HG03039 (cell line): ENCODE measurements around the gene PTMA.
"Not testable (repeated sequence)": the region's sequence is repeated elsewhere in the genome, so short reads cannot be mapped to it uniquely, and the experiment has no call there.

Source experiments
- ATAC-seq: cut with Tn5 transposase; IDR thresholded peaks from one replicate; pipeline ENCODE4 v1.9.1; 2021; ENCODE audit warnings: mild to moderate bottlenecking, moderate library complexity; ENCODE audit not compliant: unreplicated experiment

The PTMA gene

GRCh38 chr2:231714639-231715498 is 6.5 kb downstream of the PTMA start:
- ATAC-seq = no peak

DNA sequence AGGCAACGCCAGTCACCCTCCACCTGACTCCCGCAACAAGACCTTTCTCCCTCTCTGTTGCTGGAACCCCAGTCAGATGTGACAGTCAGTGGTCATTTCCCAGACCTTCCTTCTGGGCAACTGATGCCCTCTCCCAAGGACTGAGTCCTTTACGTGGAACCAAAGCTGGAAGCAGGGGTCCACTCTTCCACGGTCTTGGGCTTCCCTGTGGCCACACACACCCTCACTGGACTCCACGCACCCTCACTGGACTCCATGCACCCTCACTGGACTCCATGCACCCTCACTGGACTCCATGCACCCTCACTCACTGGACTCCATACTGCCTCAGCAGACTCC is 7.1 kb downstream of the PTMA start:
- no peak for ATAC-seq

DNA sequence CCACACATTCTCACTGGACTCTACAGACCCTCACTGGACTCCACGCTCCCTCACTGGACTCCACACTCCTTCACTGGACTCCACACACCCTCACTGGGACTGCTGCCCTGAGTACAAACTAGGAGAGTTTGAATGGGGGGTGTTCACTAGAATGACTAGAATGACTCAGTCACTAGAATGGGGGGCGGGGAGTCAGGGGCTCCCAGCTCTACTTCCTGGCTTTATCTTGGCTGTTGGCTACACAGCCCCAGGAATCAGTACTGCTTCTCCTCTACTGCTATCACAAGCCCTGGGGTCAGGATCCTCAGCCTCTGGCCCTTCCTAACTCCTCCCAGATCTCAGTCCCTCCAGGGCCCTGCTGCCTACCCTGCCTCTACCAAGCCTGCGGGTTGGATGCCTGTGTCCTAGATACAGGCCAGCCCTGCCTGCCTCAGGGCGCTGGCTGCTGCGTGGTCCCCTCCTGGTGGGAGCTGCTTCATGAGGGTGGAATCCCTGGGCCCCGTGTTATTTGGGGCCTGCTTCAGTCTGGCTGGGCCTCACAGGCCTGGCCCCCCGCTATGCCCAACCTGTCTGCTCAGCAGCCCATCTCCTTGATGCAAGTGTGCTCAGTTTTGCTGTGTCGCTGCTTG is 7.8 kb downstream of the PTMA start:
- ATAC-seq = no peak

GRCh38 chr2:231716666-231717280 is 8.4 kb downstream of the PTMA start:
- ATAC-seq = no peak

- no peak for ATAC-seq
Observed at GRCh38 chr2:231717281-231718171, 9.2 kb downstream of the PTMA start.

DNA sequence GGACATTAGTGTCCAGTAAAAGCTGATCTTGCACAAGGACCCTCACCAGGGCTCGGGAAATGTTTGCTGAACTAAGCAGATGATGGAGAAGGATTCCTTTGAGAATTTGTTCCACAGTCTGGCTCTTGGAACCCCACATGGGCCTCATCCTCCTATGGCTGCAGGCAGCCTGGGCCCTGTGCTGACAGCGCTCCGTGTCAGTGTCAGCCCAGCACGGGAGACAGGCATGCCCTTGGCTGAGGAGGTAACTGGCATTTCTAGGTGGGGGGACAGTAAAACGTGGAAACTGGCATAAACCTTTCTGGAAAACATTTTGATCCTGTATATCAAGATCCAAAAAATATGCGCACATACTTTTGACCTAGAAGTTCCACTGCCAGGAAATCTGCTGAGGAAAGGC is 10.5 kb downstream of the PTMA start:
- ATAC-seq = no peak

DNA sequence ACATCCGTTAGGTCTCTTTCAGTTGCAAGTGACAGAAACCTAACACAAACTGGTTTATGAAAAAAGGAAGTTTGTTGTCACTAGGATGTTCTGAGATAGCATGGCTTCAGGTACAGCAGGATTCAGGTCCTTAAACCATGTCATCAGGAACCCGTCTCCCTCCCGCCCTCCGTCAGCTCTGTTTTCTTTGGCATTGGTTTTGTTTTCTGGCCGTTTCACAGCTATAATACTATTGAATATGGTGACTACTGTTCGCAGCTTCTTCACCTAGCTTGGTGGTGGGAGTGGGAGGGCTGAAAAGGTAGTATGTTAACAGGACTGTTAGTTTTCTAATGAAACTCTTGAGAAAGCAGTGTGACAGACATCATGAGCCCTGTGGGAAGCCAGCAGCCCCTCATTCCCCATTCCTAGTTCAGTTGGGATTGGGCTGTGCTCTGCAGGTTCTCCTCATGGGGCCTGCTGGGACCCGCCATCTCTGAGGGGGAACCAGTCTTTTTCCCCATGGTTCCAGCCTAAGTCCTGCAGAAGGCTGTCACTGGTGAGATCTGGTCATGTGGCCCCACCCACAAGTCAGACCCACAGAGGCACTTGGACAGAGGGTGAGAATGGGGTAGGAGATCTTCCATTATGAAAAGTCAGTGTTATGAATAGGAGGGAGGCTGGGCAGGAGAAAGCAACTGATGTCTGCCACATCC is 12.1 kb downstream of the PTMA start:
- ATAC-seq = peak; percentile 12

DNA sequence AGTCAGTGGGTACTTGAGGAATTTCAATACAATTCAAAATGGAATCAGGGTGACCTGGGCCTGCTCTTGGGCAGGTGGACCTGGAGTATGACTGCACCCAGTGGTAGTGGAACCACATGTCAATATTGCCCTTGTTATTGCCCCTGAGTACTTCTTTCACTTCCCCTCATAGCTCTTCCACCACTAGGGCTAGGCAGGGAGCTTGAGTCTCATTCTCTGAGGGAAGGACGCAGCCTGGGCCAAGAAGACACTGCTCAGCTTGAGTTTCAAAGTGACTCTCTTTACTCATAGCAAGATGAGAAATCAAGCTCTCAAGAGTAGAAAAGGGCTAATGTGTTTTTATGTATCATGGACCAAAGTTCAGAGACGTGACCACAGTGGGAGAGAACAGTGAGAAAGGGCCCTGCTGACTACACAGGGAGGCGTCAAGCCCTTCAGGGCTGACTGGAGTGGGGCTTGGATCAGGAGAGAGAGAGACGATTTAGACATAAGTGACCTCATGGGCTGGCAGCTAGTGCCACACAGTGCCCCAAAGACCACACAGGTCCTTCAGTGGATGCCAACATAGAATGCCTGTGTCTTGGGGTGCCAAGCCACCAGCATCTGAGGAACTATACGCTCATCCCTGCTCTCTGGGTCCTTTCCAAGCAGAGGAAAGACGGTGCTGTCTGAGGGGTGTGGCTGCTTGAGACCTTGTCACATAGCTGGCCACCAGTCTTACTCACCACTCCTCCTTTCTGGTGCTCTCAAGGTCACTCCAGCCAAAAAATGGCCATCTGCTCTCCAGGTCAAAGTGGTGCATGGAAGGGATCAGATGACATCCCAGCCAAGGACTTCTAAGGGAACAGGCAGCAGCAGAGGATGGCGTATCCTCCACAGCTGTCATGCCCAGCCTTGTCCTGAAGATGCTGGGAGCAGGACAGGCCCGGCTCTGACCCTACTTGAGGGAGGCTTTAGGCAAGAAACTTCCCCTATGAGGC is 13.0 kb downstream of the PTMA start:
- peak; percentile 66 for ATAC-seq

GRCh38 chr2:231722721-231723307 is 14.5 kb downstream of the PTMA start:
- no peak for ATAC-seq

DNA sequence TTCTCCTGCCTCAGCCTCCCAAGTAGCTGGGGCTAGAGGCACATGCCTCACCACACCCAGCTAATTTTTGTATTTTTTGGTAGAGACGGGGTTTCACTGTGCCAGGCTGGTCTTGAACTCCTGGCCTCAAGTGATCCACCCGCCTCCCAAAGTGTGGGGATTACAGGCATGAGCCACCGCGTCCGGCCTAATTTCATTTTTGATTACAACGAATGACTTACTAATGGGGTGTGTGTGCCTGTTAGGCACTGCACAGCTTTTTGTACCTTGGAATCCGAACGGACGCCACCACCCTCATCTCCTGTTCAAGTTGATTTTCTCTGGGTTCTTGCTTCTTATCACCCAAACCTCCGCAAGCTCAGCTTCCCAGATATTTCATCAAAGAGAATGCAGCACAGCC is 17.2 kb downstream of the PTMA start:
- ATAC-seq = no peak

- no peak for ATAC-seq
Observed at GRCh38 chr2:231726276-231726675, 18.0 kb downstream of the PTMA start.

GRCh38 chr2:231727621-231728020 is 19.3 kb downstream of the PTMA start:
- no peak for ATAC-seq

DNA sequence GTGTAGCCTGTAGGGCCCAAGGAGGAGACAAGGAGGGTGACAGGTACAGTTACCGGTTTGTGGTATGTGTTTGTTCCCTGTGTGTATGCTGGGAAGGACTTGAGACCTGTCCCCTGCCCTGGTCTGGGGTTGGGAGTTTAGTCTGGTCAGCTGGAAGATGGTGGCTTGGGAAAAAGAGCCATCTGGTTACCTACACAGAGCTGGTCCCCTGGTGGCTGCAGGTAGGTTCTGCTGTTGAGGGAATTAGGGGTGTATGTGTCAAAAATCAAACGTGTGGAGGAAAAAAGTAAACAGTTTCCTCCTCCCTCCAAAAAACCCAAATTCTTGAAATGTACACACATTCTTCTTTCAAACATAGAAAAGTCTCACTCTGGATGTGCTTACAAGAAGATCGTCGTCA is 24.3 kb downstream of the PTMA start:
- no peak for ATAC-seq

DNA sequence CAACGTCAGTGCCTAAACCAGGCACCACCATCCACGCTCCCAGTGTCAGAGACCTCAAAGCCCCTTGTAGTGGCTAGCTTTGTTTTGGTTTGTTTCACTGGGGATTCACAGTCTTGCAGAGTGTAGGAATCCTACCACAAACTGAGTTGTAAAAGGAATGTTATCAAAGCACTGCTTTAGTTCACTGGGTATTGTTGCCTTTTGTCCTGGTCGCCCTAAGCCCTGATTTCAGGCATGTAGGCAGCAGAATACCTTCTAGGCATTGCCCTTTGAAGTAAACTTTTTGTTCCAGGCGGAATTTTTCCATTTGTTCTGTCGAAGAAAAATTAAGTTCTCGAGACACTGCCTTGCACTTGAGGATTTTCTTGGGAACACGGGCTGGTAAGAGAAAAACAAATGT is 29.4 kb downstream of the PTMA start:
- no peak for ATAC-seq

DNA sequence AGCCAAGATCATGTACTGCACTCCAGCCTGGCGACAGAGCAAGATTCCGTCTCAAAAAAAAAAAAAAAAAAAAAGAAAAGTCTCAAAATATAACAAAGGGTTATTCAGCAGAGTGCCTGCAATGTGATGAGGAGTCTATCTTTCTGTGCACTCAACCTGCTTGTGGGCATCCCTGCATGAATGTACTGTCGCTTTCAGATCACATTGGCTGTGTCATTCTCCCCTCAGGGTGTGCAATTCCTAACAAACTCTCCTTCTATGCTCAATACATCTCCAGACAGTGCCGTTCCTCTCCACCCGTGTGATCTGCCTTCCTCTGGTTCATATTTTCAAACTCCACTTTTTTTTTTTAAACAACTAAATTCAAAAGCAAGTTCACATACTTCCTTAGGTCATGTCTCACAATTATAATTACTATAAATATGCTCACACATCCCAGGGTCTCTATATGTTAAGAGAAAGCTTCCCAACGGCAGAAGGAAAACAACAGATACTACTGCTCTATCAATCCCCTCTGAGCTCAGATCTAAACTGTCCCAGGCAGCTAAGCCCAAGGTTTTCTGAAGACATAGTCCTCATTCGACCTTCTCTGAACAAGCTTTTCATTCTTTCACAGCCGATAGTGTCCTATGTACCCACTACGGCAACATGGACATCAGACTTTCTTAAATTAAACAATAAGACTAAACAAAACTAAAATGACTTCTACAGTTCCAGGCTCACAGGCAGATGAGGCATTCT is 35.2 kb downstream of the PTMA start:
- ATAC-seq = no peak

DNA sequence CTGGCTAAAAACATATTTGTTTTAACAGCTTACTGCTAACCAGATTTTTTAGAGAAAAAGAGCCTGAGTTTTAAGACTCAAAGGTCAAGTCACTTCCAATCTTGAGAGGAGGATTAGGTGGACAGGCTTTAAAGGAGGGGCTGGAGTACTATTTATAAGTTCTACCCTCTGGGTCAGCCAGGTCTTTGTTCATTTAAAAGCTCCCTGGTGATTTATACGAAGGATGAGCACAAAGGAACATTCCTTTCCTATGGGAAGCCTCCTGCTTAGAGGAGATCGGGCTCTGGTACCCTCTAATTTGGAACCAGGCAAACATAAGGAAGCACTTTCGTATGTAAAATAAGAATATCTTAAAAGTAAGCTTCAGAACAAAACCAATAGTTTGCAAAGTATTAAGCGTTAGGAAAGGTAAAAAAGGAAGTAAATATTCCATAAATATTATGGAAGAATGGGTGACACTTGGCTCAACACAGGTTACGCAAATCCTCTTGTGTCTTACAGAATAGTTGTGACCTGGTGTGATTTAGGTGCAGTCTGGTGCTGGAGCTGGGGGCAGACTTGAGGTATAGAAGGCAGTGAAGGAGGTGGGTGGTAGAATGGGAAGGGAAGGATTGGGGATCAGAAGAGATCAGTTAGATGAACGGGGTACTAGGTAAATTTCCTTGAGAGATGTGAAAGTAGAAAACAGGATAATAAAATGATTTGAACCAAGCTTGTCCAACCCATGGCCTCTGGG is 37.1 kb downstream of the PTMA start:
- no peak for ATAC-seq

GRCh38 chr2:231748153-231748896 is 40.0 kb downstream of the PTMA start:
- ATAC-seq = not testable (repeated sequence)
